SJCRH30 (cell line): ENCODE results near the gene GCN1. TPM values are rescaled to one million over a fixed set of nuclear protein-coding genes. Genes with fewer than 3 reads are reported as not detected.
"Not testable (repeated sequence)": the region's sequence is repeated elsewhere in the genome, so short reads cannot be mapped to it uniquely, and the experiment has no call there.

Experiments
- DNase-seq, 2 experiments: peaks; one replicate each; pipeline ENCODE4 v3.0.0-alpha.2; 2015 to 2020
- H3K27ac ChIP-seq: fragments of 250-450 bp; sonication (Bioruptor Pico); 2 replicates; pipeline ENCODE4 v1.5.1; 2020; ENCODE audit warnings: mild to moderate bottlenecking, moderate library complexity
- H3K27me3 ChIP-seq: fragments of 250-450 bp; sonication (Bioruptor Pico); 2 replicates; pipeline ENCODE4 v1.5.1; 2020; ENCODE audit warnings: mild to moderate bottlenecking, moderate library complexity
- H3K36me3 ChIP-seq: fragments of 250-450 bp; sonication (Bioruptor Pico); 2 replicates; pipeline ENCODE4 v1.5.1; 2020; ENCODE audit warnings: mild to moderate bottlenecking, moderate library complexity
- H3K4me1 ChIP-seq: fragments of 250-450 bp; sonication (Bioruptor Pico); 2 replicates; pipeline ENCODE4 v1.5.1; 2020; ENCODE audit warnings: mild to moderate bottlenecking, moderate library complexity
- H3K4me3 ChIP-seq: fragments of 250-450 bp; sonication (Bioruptor Pico); 2 replicates; pipeline ENCODE4 v1.5.1; 2020; ENCODE audit warnings: mild to moderate bottlenecking, moderate library complexity
- H3K9me3 ChIP-seq: fragments of 250-450 bp; sonication (Bioruptor Pico); replicated peaks from 2 replicates; pipeline ENCODE4 v1.5.1; 2020; ENCODE audit warnings: mild to moderate bottlenecking, moderate library complexity
- total RNA-seq: library from RNA; depleted of rRNA; stranded (reverse); fragments of >200 nt; shearing (Covaris generic); gene quantifications from 2 replicates; pipeline ENCODE4 v1.2.3, GENCODE V29; 2014

The GCN1 gene
- total RNA-seq, 1 experiment from 2014 or later = 61.9 TPM

DNA sequence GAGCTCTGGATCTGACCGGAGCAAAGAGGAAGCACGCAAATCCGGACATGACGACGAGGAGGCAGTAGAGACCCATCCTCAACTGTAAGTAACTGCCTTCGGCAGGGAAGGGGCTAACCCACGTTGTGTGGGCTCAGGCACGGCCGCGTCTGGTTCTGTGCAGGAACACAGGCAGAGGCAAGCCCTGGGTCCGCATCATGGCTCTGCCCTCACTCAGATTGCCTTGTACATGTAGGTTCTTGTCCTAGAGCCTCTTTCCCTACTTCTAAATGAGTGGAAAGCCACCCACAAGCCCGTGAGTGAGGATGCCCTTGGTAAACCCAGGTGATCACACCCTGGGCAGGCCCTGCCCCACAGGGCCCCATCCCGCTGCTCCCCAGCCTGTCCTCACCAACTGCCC, 15.3 kb upstream of the GCN1 start:
- peaks cover 27% of the 10 kb centered on the region for H3K36me3 ChIP-seq
- H3K4me1 ChIP-seq = no peaks in the 10 kb centered on the region
- H3K27me3 ChIP-seq = no peaks in the 10 kb centered on the region
- H3K9me3 ChIP-seq = no peaks in the 10 kb centered on the region
- DNase-seq = no peak
- H3K4me3 ChIP-seq = no peak overlapping the region
- no peak overlapping the region for H3K27ac ChIP-seq

GRCh38 chr12:120207227-120207626, 12.7 kb upstream of the GCN1 start:
- no peak overlapping the region for H3K4me3 ChIP-seq

DNA sequence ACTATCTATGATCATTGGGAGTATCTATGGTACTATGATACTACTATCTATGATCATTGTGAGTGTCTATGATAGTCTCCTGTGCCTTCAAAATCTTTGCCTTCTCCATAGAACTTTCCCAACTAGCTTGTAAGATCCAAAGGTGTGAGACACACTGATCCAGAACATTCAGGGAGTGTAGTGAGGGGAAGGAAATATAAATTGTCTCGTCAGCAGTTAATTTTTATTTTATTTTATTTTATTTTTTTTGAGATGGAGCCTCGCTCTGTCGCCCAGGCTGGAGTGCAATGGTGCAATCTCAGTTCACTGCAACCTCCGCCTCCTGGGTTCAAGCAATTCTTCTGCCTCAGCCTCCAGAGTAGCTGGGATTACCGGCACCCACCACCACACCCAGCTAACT, 12.3 kb upstream of the GCN1 start:
- peaks cover 10% of the 10 kb centered on the region; the same call in 1 of the 2 replicates for H3K36me3 ChIP-seq
- DNase-seq, H3K27ac ChIP-seq, H3K9me3 ChIP-seq, H3K4me1 ChIP-seq, H3K4me3 ChIP-seq, H3K27me3 ChIP-seq: not testable (repeated sequence)

More at GRCh38 chr12:120207227-120207626, 12.7 kb upstream of the GCN1 start:
- H3K9me3 ChIP-seq = no peaks in the 10 kb centered on the region
- DNase-seq = no peak
- H3K36me3 ChIP-seq = peaks cover 13% of the 10 kb centered on the region; the same call in 1 of the 2 replicates
- H3K27ac ChIP-seq = no peak overlapping the region
- H3K4me1 ChIP-seq = no peaks in the 10 kb centered on the region
- H3K27me3 ChIP-seq = no peaks in the 10 kb centered on the region

GRCh38 chr12:120206228-120206627, 11.7 kb upstream of the GCN1 start:
- no peak overlapping the region for H3K4me3 ChIP-seq
- H3K9me3 ChIP-seq = no peaks in the 10 kb centered on the region
- H3K27ac ChIP-seq = no peak overlapping the region
- no peaks in the 10 kb centered on the region for H3K27me3 ChIP-seq
- no peak for DNase-seq
- H3K4me1 ChIP-seq = no peaks in the 10 kb centered on the region
- H3K36me3 ChIP-seq = peaks cover 7% of the 10 kb centered on the region; the same call in 1 of the 2 replicates

DNA sequence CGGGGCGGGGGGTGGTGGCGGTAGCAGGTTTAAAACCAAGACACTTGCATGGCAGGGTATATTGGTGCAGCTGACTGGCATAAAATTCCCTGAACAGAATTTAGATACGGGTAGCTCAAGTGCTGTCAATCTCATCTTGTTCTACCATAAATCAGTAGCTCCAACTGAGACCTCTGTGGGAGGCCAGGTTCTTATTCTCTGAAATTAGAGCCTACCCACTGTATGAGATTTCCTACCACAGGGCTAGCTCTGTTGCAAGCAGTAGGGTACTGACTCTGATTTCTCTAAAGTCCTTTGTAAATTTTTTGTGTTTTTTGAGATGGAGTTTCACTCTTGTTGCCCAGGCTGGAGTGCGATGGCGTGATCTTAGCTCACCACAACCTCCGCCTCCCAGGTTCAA, 9.7 kb upstream of the GCN1 start:
- no peaks in the 10 kb centered on the region for H3K27me3 ChIP-seq
- no peak for DNase-seq

DNA sequence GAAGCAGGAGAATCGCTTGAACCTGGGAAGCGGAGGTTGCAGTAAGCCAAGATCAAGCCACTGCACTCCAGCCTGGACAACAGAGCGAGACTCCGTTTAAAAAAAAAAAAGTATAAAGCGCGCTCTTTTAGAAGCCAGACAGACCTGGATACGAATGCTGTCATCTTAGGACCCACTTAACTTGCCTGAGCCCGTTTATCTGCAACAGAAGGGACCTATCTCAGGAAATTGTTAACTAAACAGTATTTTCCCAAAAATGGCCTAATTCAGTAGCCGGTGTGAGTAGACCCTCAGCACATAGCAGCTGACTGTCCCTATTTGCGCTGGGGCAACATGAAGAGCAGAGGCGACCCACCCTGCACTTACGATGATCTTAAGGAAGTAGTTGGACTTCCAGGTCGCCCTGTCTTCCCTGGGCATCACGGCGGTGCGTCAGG, 5.9 kb upstream of the GCN1 start:
- Histone ChIP-seq H3K4me3 (peak overlapping the region; percentile 94), H3K9me3 (no peaks in the 10 kb centered on the region), H3K27ac (peak overlapping the region; percentile 84), H3K36me3 (peaks cover 50% of the 10 kb centered on the region), H3K4me1 (peaks cover 10% of the 10 kb centered on the region), H3K27me3 (no peaks in the 10 kb centered on the region)
- peak in 1 of 2 experiments; percentile 18 for DNase-seq

More for the DNA sequence above, 9.7 kb upstream of the GCN1 start:
- H3K9me3 ChIP-seq = no peaks in the 10 kb centered on the region
- peaks cover 6% of the 10 kb centered on the region for H3K4me1 ChIP-seq
- H3K27ac ChIP-seq = no peak overlapping the region
- peaks cover 19% of the 10 kb centered on the region for H3K36me3 ChIP-seq
- no peak overlapping the region for H3K4me3 ChIP-seq

DNA sequence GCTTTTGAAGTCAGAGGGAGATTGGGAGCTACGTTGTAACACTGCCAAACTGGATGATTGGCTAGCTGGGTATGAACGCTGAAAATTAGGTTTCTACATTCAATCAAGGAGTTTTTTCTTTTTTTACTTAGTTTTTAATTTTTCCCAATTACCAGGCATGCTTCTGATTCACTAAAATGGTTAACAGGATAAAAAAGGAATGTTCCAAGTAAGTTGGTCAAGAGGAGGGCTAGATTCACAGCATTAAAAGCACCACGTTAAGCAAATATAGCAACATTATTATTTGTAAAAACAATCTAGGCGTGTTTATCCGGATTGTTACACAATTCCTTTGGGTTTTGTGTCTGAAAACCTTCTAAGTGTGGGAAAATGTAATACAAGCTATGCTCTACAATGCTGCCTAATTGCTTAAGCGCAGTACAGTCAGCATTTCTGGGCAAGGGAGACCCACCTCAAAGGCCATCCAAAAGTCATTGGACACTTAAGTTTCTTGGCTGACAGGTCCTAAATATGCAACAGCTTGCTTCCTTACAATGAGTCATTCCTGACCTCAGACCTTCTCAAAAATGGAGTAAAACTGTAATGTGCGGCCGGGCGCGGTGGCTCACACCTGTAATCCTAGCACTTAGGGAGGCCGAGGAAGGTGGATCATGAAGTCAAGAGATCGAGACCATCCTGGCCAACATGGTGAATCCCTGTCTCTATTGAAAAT, 5.2 kb upstream of the GCN1 start:
- Histone ChIP-seq H3K4me3 (peak overlapping the region; percentile 94), H3K4me1 (peaks cover 10% of the 10 kb centered on the region), H3K27ac (peak overlapping the region; percentile 84), H3K9me3 (no peaks in the 10 kb centered on the region), H3K27me3 (no peaks in the 10 kb centered on the region), H3K36me3 (peaks cover 50% of the 10 kb centered on the region)
- DNase-seq = no peak

DNA sequence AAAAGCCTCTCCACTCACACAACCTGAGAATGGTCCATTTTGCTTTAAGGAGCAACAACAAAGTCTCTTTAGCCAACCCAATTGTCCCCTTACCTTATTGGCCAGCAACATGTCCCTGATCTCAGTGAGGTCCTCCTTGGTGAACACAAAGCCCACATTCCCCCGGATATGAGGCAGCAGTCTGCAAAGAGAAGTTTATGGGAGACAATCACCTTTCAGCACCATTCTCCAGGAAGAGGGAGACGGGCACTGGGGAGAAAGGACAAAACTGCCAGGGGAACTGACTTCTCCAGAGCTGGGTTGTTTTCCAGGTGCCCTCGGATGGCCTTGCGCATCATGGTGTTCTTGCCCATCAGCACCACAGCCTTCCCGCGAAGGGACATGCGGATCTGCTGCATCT, 4.5 kb upstream of the GCN1 start:
- Histone ChIP-seq H3K4me3 (peak overlapping the region; percentile 94; the same call in 1 of the 2 replicates), H3K36me3 (peaks cover 50% of the 10 kb centered on the region), H3K4me1 (peaks cover 10% of the 10 kb centered on the region), H3K27ac (no peak overlapping the region; the same call in 1 of the 2 replicates), H3K27me3 (no peaks in the 10 kb centered on the region), H3K9me3 (no peaks in the 10 kb centered on the region)
- no peak for DNase-seq

DNA sequence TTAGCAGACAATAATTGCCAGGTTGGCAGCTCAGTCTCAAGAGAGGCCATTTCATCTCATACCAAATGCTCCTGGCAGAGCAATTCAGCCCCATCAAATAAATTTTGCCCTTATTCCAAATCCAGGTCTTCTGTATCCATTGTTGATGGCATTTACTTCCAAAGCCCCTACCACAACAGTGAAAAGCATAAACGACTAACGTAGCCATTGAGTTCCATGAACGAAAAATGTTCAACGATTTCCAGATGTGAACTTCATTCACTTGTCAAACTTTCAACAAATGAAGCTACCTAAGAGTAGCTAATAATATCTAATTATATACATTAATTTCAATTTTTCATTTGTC, 3.0 kb upstream of the GCN1 start:
- peaks cover 16% of the 10 kb centered on the region for H3K4me1 ChIP-seq
- no peak for DNase-seq
- no peaks in the 10 kb centered on the region for H3K27me3 ChIP-seq
- H3K27ac ChIP-seq = no peak overlapping the region
- H3K36me3 ChIP-seq = peaks cover 52% of the 10 kb centered on the region
- no peaks in the 10 kb centered on the region for H3K9me3 ChIP-seq
- no peak overlapping the region for H3K4me3 ChIP-seq

DNA sequence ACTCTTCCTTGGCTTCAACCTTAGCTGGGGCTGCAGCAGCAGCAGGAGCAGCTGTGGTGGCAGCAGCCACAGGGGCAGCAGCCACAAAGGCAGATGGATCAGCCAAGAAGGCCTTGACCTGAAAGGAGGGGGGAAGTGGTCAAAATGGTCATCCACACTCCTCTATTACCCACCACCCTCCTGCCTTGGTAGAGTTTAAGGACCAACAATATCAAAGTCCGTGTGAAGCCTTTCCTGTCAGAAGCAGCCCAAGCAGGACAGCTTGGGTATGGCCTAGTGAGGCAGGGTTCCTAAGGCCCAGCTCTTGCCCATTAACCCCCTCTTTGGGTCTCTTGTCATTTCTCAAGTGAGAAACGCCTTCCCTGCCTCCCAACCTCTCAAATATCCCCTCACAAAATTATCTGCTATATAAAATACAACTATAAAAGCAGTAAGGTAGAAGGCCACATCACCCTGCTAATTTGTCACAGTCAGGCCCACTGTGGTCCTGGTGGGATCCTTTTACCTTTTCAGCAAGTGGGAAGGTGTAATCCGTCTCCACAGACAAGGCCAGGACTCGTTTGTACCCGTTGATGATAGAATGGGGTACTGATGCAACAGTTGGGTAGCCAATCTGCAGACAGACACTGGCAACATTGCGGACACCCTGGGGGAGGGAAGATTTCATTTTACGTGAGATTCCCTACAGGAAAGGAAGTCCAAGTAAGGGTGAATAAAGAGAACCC, 2.5 kb upstream of the GCN1 start:
- Histone ChIP-seq H3K36me3 (peaks cover 52% of the 10 kb centered on the region), H3K4me1 (peaks cover 16% of the 10 kb centered on the region)
- H3K27me3 ChIP-seq, H3K4me3 ChIP-seq, H3K27ac ChIP-seq, H3K9me3 ChIP-seq: not testable (repeated sequence)
- DNase-seq = peak in 1 of 2 experiments; percentile 20

DNA sequence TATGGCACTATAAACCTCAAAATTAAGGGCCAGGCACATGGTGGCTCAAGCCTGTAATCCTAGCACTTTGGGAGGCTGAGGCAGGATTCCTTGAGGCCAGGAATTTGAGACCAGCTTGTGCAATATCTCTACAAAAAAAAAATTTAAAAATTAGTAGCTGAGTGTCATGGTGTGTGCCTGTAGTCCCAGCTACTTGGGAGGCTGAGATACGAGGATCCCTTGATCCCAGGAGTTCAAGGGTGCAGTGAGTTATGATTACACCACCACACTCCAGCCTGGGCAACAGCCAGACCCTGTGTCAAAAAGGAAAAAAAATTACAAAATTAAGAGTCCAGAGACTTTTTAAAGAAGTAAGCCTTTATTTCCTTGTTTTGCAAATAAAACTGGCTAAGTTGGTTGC, 1.8 kb upstream of the GCN1 start:
- no peaks in the 10 kb centered on the region for H3K27me3 ChIP-seq
- no peak overlapping the region for H3K27ac ChIP-seq
- no peak overlapping the region for H3K4me3 ChIP-seq
- H3K9me3 ChIP-seq = no peaks in the 10 kb centered on the region
- peaks cover 16% of the 10 kb centered on the region for H3K4me1 ChIP-seq
- no peak for DNase-seq
- peaks cover 52% of the 10 kb centered on the region for H3K36me3 ChIP-seq

DNA sequence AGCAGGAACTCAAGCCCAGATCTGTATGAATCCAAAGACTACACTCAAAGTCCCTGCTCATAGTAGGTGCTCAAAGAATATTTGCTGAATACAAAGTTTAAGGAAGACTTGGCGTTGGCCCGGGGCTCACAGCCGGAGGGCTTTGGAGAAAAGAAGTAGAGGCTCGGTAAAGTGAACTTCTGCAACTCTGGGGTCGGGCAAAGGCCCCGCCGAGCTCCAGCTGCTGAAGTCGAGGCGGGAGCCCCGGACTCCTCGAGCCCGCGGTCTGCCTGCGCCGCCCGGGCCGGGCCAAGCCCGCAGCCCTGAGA, 335 bp downstream of the GCN1 start:
- no peak for DNase-seq
- Histone ChIP-seq H3K9me3 (no peaks in the 10 kb centered on the region), H3K27me3 (no peaks in the 10 kb centered on the region), H3K4me1 (peaks cover 11% of the 10 kb centered on the region), H3K36me3 (peaks cover 43% of the 10 kb centered on the region), H3K4me3 (peak overlapping the region; percentile 76), H3K27ac (peak overlapping the region; percentile 62)

- DNase-seq, H3K27me3 ChIP-seq, H3K27ac ChIP-seq, H3K4me1 ChIP-seq, H3K9me3 ChIP-seq: not testable (repeated sequence)
- Histone ChIP-seq H3K4me3 (peak overlapping the region; percentile 76), H3K36me3 (peaks cover 37% of the 10 kb centered on the region)
Measured at GRCh38 chr12:120193286-120193685, 1.2 kb downstream of the GCN1 start.

DNA sequence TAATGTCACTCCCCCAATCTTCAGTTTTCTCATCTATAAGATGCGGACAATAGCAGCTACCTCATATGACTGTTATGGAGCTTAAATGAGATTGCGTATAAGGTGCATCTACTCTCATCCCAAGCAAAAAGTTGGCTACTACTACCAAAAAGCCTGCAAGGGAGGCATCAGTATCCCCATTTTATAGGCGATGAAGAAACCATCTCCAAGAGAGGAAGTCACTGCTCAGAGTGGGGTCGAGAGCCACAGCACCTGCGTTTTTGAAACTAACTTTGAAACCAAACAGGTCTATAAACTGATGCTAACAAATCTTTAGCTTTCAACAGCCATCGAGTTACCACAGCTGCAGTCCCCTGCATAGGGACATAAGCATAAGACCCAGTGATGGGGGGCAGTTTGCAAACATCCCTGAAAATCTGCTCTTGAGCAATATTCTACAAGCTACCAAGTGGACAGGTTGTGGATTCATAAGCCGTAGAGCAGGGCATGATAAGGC, 3.5 kb downstream of the GCN1 start:
- Histone ChIP-seq H3K4me1 (peaks cover 7% of the 10 kb centered on the region), H3K9me3 (no peaks in the 10 kb centered on the region), H3K4me3 (no peak overlapping the region), H3K36me3 (peaks cover 25% of the 10 kb centered on the region), H3K27me3 (no peaks in the 10 kb centered on the region), H3K27ac (no peak overlapping the region)
- no peak for DNase-seq

- no peaks in the 10 kb centered on the region for H3K27me3 ChIP-seq
- no peak for DNase-seq
- H3K4me1 ChIP-seq = peaks cover 7% of the 10 kb centered on the region
- H3K36me3 ChIP-seq = peaks cover 24% of the 10 kb centered on the region
- H3K9me3 ChIP-seq = no peaks in the 10 kb centered on the region
- no peak overlapping the region for H3K4me3 ChIP-seq
- H3K27ac ChIP-seq = no peak overlapping the region
Measured at GRCh38 chr12:120190386-120190785, 4.1 kb downstream of the GCN1 start.
